CD4-positive, CD25-positive, alpha-beta regulatory T cell (primary cell): ENCODE data around the gene ADGRG1. TPM values are rescaled to one million over a fixed set of nuclear protein-coding genes. Genes with fewer than 3 reads are reported as not detected.

ENCODE experiments used
- ATAC-seq, 2 donors: fragments of 150-1000 bp; cut with Tn5 transposase; one replicate each; pipeline ENCODE4 v1.10.0; 2021; ENCODE audit warnings: low read depth in 2 of 2, moderate number of reproducible peaks in 2 of 2, moderate library complexity in 1 of 2
- DNase-seq, 3 donors: peaks; one replicate each; pipeline versions ENCODE4 v3.0.0 to v3.0.0-alpha.2; 2012 to 2022; ENCODE audit warnings: mixed read lengths in 1 of 3
- H3K27ac ChIP-seq: one replicate; pipeline ENCODE4 v1.7.0; 2013; ENCODE audit warnings: mild to moderate bottlenecking, low read length; ENCODE audit not compliant: insufficient read depth, poor library complexity, severe bottlenecking
- H3K27me3 ChIP-seq: one replicate; pipeline ENCODE4 v1.7.0; 2013; ENCODE audit warnings: low read length; ENCODE audit not compliant: control insufficient read depth, insufficient read depth
- H3K36me3 ChIP-seq: one replicate; pipeline ENCODE4 v1.7.0; 2013; ENCODE audit warnings: mild to moderate bottlenecking, low read length, moderate library complexity; ENCODE audit not compliant: control insufficient read depth, insufficient read depth
- H3K4me1 ChIP-seq: 2 replicates; pipeline ENCODE4 v1.7.0; 2013; ENCODE audit warnings: mild to moderate bottlenecking, low read length; ENCODE audit not compliant: insufficient read depth, control insufficient read depth, poor library complexity, severe bottlenecking
- H3K4me3 ChIP-seq: one replicate; pipeline ENCODE4 v1.7.0; 2013; ENCODE audit warnings: low read depth, mild to moderate bottlenecking, low read length, moderate library complexity
- H3K9me3 ChIP-seq, 2 experiments: 1 replicate in 1 of 2; 2 replicates in 1 of 2; pipeline ENCODE4 v1.7.0; 2013; ENCODE audit warnings: low read length in 2 of 2, mild to moderate bottlenecking in 1 of 2, moderate library complexity in 1 of 2; ENCODE audit not compliant: control insufficient read depth in 2 of 2
- H3K27ac Mint-ChIP-seq, 3 donors: one replicate each; pipeline ENCODE4 v1.8.0; 2020 to 2022; ENCODE audit warnings: mild to moderate bottlenecking in 3 of 3, mixed read lengths in 3 of 3, moderate library complexity in 2 of 3
- H3K27me3 Mint-ChIP-seq: one replicate; pipeline ENCODE4 v1.8.0; 2022; ENCODE audit warnings: mild to moderate bottlenecking, mixed read lengths
- H3K36me3 Mint-ChIP-seq: one replicate; pipeline ENCODE4 v1.8.0; 2020; ENCODE audit warnings: mixed read lengths
- H3K4me1 Mint-ChIP-seq, 4 donors: one replicate each; pipeline ENCODE4 v1.8.0; 2020 to 2022; ENCODE audit warnings: mixed read lengths in 4 of 4, mild to moderate bottlenecking in 1 of 4
- H3K4me3 Mint-ChIP-seq, 4 donors: one replicate each; pipeline ENCODE4 v1.8.0; 2020 to 2022; ENCODE audit warnings: mild to moderate bottlenecking in 4 of 4, mixed read lengths in 4 of 4, moderate library complexity in 3 of 4
- H3K9me3 Mint-ChIP-seq, 7 donors: one replicate each; pipeline ENCODE4 v1.8.0; 2020 to 2022; ENCODE audit warnings: mixed read lengths in 7 of 7, mild to moderate bottlenecking in 3 of 7, moderate library complexity in 2 of 7
- polyA plus RNA-seq, 4 donors: library from polyadenylated mRNA; unstranded; fragments of 300-500 nt; fragmentation: Illumina TruSeq; gene quantifications; one replicate each; pipeline ENCODE4 v1.2.3, GENCODE V29; 2021
- total RNA-seq: library from RNA; stranded (reverse); gene quantifications from one replicate; pipeline ENCODE4 v1.2.3, GENCODE V29; 2022

ADGRG1 gene
- total and polyA plus RNA-seq, 5 donors from 2014 or later, result 0.16 to 1.2 (median 0.41) TPM; not detected in 1

- Histone ChIP-seq H3K4me3 (no peak overlapping the region), H3K36me3 (no peaks in the 10 kb centered on the region), H3K27ac (no peak overlapping the region), H3K4me1 (peaks cover 7% of the 10 kb centered on the region), H3K27me3 (no peaks in the 10 kb centered on the region), H3K9me3 (no peaks in the 10 kb centered on the region)
- Mint-ChIP-seq H3K4me3 (no peak overlapping the region), H3K36me3 (no peaks in the 10 kb centered on the region), H3K27me3 (no peaks in the 10 kb centered on the region), H3K4me1 (peaks cover 0 to 11% (median 3%) of the 10 kb centered on the region in 4 donors), H3K9me3 (peaks cover 0 to 2% (median 0%) of the 10 kb centered on the region in 7 donors), H3K27ac (no peak overlapping the region)
- no peak for ATAC-seq
- no peak for DNase-seq
Measured at GRCh38 chr16:57686577-57686976, 58.1 kb downstream of the ADGRG1 start.

GRCh38 chr16:57687363-57687929 is 59.0 kb downstream of the ADGRG1 start:
- H3K4me3 ChIP-seq, result no peak overlapping the region
- H3K4me1 ChIP-seq, result peaks cover 7% of the 10 kb centered on the region
- no peak for ATAC-seq
- no peaks in the 10 kb centered on the region for H3K27me3 ChIP-seq
- Mint-ChIP-seq H3K4me3 (no peak overlapping the region), H3K36me3 (no peaks in the 10 kb centered on the region), H3K27ac (no peak overlapping the region), H3K9me3 (peaks cover 0 to 2% (median 0%) of the 10 kb centered on the region in 7 donors), H3K4me1 (peaks cover 0 to 11% (median 3%) of the 10 kb centered on the region in 4 donors), H3K27me3 (no peaks in the 10 kb centered on the region)
- H3K9me3 ChIP-seq, result no peaks in the 10 kb centered on the region
- no peak for DNase-seq
- H3K27ac ChIP-seq, result no peak overlapping the region
- H3K36me3 ChIP-seq, result no peaks in the 10 kb centered on the region

GRCh38 chr16:57688487-57688986 is 60.1 kb downstream of the ADGRG1 start:
- Mint-ChIP-seq H3K4me3 (no peak overlapping the region), H3K36me3 (no peaks in the 10 kb centered on the region), H3K27ac (no peak overlapping the region), H3K27me3 (no peaks in the 10 kb centered on the region), H3K9me3 (peaks cover 0 to 2% (median 0%) of the 10 kb centered on the region in 7 donors), H3K4me1 (peaks cover 0 to 11% (median 3%) of the 10 kb centered on the region in 4 donors)
- ATAC-seq (no peak), DNase-seq (no peak)
- Histone ChIP-seq H3K4me3 (no peak overlapping the region), H3K4me1 (peaks cover 7% of the 10 kb centered on the region), H3K9me3 (no peaks in the 10 kb centered on the region), H3K27ac (no peak overlapping the region), H3K36me3 (no peaks in the 10 kb centered on the region), H3K27me3 (no peaks in the 10 kb centered on the region)

GRCh38 chr16:57688987-57689761 is 60.7 kb downstream of the ADGRG1 start:
- H3K4me3 Mint-ChIP-seq, result no peak overlapping the region

GRCh38 chr16:57689762-57690558 is 61.5 kb downstream of the ADGRG1 start:
- Histone ChIP-seq H3K9me3 (no peaks in the 10 kb centered on the region), H3K4me3 (no peak overlapping the region), H3K36me3 (no peaks in the 10 kb centered on the region), H3K27ac (no peak overlapping the region), H3K27me3 (no peaks in the 10 kb centered on the region), H3K4me1 (peaks cover 7% of the 10 kb centered on the region)
- H3K9me3 Mint-ChIP-seq, result peaks cover 0 to 2% (median 0%) of the 10 kb centered on the region in 7 donors
- peaks cover 0 to 17% (median 4%) of the 10 kb centered on the region in 4 donors for H3K4me1 Mint-ChIP-seq
- ATAC-seq (peak; percentile 32 to 44), DNase-seq (peak in 2 of 3 donors; percentile 1 to 61)
- H3K36me3 Mint-ChIP-seq, result no peaks in the 10 kb centered on the region
- peak overlapping the region in 2 of 3 donors; percentile 33 to 60 for H3K27ac Mint-ChIP-seq
- peaks cover 4% of the 10 kb centered on the region for H3K27me3 Mint-ChIP-seq
- H3K4me3 Mint-ChIP-seq, result no peak overlapping the region

More at GRCh38 chr16:57688987-57689761, 60.7 kb downstream of the ADGRG1 start:
- no peaks in the 10 kb centered on the region for H3K9me3 ChIP-seq
- H3K27ac Mint-ChIP-seq, result peak overlapping the region in 2 of 3 donors; percentile 53 to 85
- H3K27ac ChIP-seq, result no peak overlapping the region
- no peaks in the 10 kb centered on the region for H3K36me3 ChIP-seq
- no peaks in the 10 kb centered on the region for H3K27me3 ChIP-seq
- ATAC-seq, result no peak
- no peak for DNase-seq
- no peak overlapping the region for H3K4me3 ChIP-seq
- no peaks in the 10 kb centered on the region for H3K36me3 Mint-ChIP-seq
- H3K4me1 Mint-ChIP-seq, result peaks cover 0 to 11% (median 3%) of the 10 kb centered on the region in 4 donors
- H3K9me3 Mint-ChIP-seq, result peaks cover 0 to 2% (median 0%) of the 10 kb centered on the region in 7 donors
- H3K4me1 ChIP-seq, result peaks cover 7% of the 10 kb centered on the region
- H3K27me3 Mint-ChIP-seq, result no peaks in the 10 kb centered on the region

- Mint-ChIP-seq H3K27me3 (peaks cover 11% of the 10 kb centered on the region), H3K36me3 (no peaks in the 10 kb centered on the region), H3K27ac (no peak overlapping the region), H3K4me1 (peaks cover 0 to 20% (median 4%) of the 10 kb centered on the region in 4 donors), H3K4me3 (no peak overlapping the region), H3K9me3 (peaks cover 0 to 2% (median 0%) of the 10 kb centered on the region in 7 donors)
- ATAC-seq (no peak), DNase-seq (no peak)
- Histone ChIP-seq H3K4me3 (no peak overlapping the region), H3K9me3 (no peaks in the 10 kb centered on the region), H3K36me3 (no peaks in the 10 kb centered on the region), H3K4me1 (peaks cover 7% of the 10 kb centered on the region), H3K27ac (no peak overlapping the region), H3K27me3 (no peaks in the 10 kb centered on the region)
Measured at GRCh38 chr16:57690782-57691471, 62.5 kb downstream of the ADGRG1 start.

GRCh38 chr16:57692636-57693035 is 64.2 kb downstream of the ADGRG1 start:
- DNase-seq (no peak), ATAC-seq (no peak)
- Histone ChIP-seq H3K4me3 (no peak overlapping the region), H3K36me3 (no peaks in the 10 kb centered on the region), H3K9me3 (no peaks in the 10 kb centered on the region), H3K27me3 (no peaks in the 10 kb centered on the region), H3K27ac (no peak overlapping the region), H3K4me1 (peaks cover 7% of the 10 kb centered on the region)
- no peak overlapping the region for H3K27ac Mint-ChIP-seq
- peaks cover 0 to 20% (median 4%) of the 10 kb centered on the region in 4 donors for H3K4me1 Mint-ChIP-seq
- peaks cover 0 to 2% (median 0%) of the 10 kb centered on the region in 7 donors for H3K9me3 Mint-ChIP-seq
- peaks cover 11% of the 10 kb centered on the region for H3K27me3 Mint-ChIP-seq
- no peak overlapping the region for H3K4me3 Mint-ChIP-seq
- no peaks in the 10 kb centered on the region for H3K36me3 Mint-ChIP-seq
